ENCODE results near the gene TMEM255B. TPM values are rescaled to one million over a fixed set of nuclear protein-coding genes. Genes with fewer than 3 reads are reported as not detected.

The TMEM255B gene
- total RNA-seq, 2 experiments from 2014 or later = 0.63 to 0.91 TPM

- POLR2A ChIA-PET = no interaction called here
- no peak for DNase-seq
- Mint-ChIP-seq H3K27me3 (no peaks in the 10 kb centered on the region), H3K4me1 (peaks cover 13% of the 10 kb centered on the region), H3K36me3 (ENCODE audit: low read depth) (no peaks in the 10 kb centered on the region), H3K27ac (no peak overlapping the region), H3K9me3 (peaks cover 4% of the 10 kb centered on the region), H3K4me3 (no peak overlapping the region)
- CTCF ChIA-PET = no interaction called here
Observed at GRCh38 chr13:113836768-113837559, 77.9 kb downstream of the TMEM255B start.

- H3K4me1 Mint-ChIP-seq = peaks cover 15% of the 10 kb centered on the region
- POLR2A ChIA-PET = no interaction called here
- H3K4me3 Mint-ChIP-seq = no peak overlapping the region
- no peak overlapping the region for H3K27ac Mint-ChIP-seq
- no peak for DNase-seq
- H3K9me3 Mint-ChIP-seq = peaks cover 9% of the 10 kb centered on the region
- H3K27me3 Mint-ChIP-seq = no peaks in the 10 kb centered on the region
- CTCF ChIA-PET = no interaction called here
- H3K36me3 Mint-ChIP-seq (ENCODE audit: low read depth) = no peaks in the 10 kb centered on the region
Observed at GRCh38 chr13:113837560-113838355, 78.7 kb downstream of the TMEM255B start.

GRCh38 chr13:113838711-113839201 is 79.7 kb downstream of the TMEM255B start:
- H3K36me3 Mint-ChIP-seq (ENCODE audit: low read depth) = no peaks in the 10 kb centered on the region
- no peak overlapping the region for H3K27ac Mint-ChIP-seq
- H3K4me1 Mint-ChIP-seq = peaks cover 15% of the 10 kb centered on the region
- peaks cover 9% of the 10 kb centered on the region for H3K9me3 Mint-ChIP-seq
- no peak overlapping the region for H3K4me3 Mint-ChIP-seq
- ChIA-PET CTCF (no interaction called here), POLR2A (no interaction called here)
- no peaks in the 10 kb centered on the region for H3K27me3 Mint-ChIP-seq
- DNase-seq = no peak

GRCh38 chr13:113839536-113840204 is 80.6 kb downstream of the TMEM255B start:
- ChIA-PET CTCF (no interaction called here), POLR2A (no interaction called here)
- no peak overlapping the region for H3K27ac Mint-ChIP-seq
- peaks cover 9% of the 10 kb centered on the region for H3K9me3 Mint-ChIP-seq
- no peak for DNase-seq
- no peak overlapping the region for H3K4me3 Mint-ChIP-seq
- peaks cover 20% of the 10 kb centered on the region for H3K4me1 Mint-ChIP-seq
- H3K36me3 Mint-ChIP-seq (ENCODE audit: low read depth) = peaks cover 3% of the 10 kb centered on the region
- peaks cover 2% of the 10 kb centered on the region for H3K27me3 Mint-ChIP-seq

GRCh38 chr13:113840541-113841352 is 81.7 kb downstream of the TMEM255B start:
- H3K27me3 Mint-ChIP-seq = peaks cover 2% of the 10 kb centered on the region
- H3K27ac Mint-ChIP-seq = peak overlapping the region; percentile 65
- ChIA-PET POLR2A (no interaction called here), CTCF (no interaction called here)
- H3K9me3 Mint-ChIP-seq = peaks cover 9% of the 10 kb centered on the region
- peaks cover 27% of the 10 kb centered on the region for H3K4me1 Mint-ChIP-seq
- H3K36me3 Mint-ChIP-seq (ENCODE audit: low read depth) = peaks cover 3% of the 10 kb centered on the region
- DNase-seq = no peak
- H3K4me3 Mint-ChIP-seq = no peak overlapping the region

GRCh38 chr13:113841353-113841650 is 82.3 kb downstream of the TMEM255B start:
- Mint-ChIP-seq H3K9me3 (peaks cover 9% of the 10 kb centered on the region), H3K4me1 (peaks cover 32% of the 10 kb centered on the region), H3K4me3 (no peak overlapping the region), H3K27me3 (peaks cover 2% of the 10 kb centered on the region), H3K36me3 (ENCODE audit: low read depth) (peaks cover 3% of the 10 kb centered on the region), H3K27ac (peak overlapping the region; percentile 65)
- CTCF ChIA-PET = no interaction called here
- DNase-seq = no peak
- POLR2A ChIA-PET = no interaction called here

- peaks cover 3% of the 10 kb centered on the region for H3K36me3 Mint-ChIP-seq (ENCODE audit: low read depth)
- peaks cover 4% of the 10 kb centered on the region for H3K27me3 Mint-ChIP-seq
- H3K9me3 Mint-ChIP-seq = peaks cover 9% of the 10 kb centered on the region
- DNase-seq = no peak
- CTCF ChIA-PET = no interaction called here
- peaks cover 37% of the 10 kb centered on the region for H3K4me1 Mint-ChIP-seq
- POLR2A ChIA-PET = no interaction called here
- no peak overlapping the region for H3K27ac Mint-ChIP-seq
- H3K4me3 Mint-ChIP-seq = no peak overlapping the region
Observed at GRCh38 chr13:113842336-113843062, 83.5 kb downstream of the TMEM255B start.

- peaks cover 3% of the 10 kb centered on the region for H3K36me3 Mint-ChIP-seq (ENCODE audit: low read depth)
- DNase-seq = no peak
- H3K4me3 Mint-ChIP-seq = no peak overlapping the region
- CTCF ChIA-PET = no interaction called here
- H3K4me1 Mint-ChIP-seq = peaks cover 37% of the 10 kb centered on the region
- POLR2A ChIA-PET = no interaction called here
- peaks cover 4% of the 10 kb centered on the region for H3K27me3 Mint-ChIP-seq
- peaks cover 9% of the 10 kb centered on the region for H3K9me3 Mint-ChIP-seq
- H3K27ac Mint-ChIP-seq = no peak overlapping the region
Observed at GRCh38 chr13:113843063-113843654, 84.1 kb downstream of the TMEM255B start.

- ChIA-PET CTCF (no interaction called here), POLR2A (no interaction called here)
- H3K27me3 Mint-ChIP-seq = peaks cover 4% of the 10 kb centered on the region
- H3K9me3 Mint-ChIP-seq = peaks cover 9% of the 10 kb centered on the region
- no peak for DNase-seq
- peaks cover 37% of the 10 kb centered on the region for H3K4me1 Mint-ChIP-seq
- H3K4me3 Mint-ChIP-seq = no peak overlapping the region
- no peak overlapping the region for H3K27ac Mint-ChIP-seq
- H3K36me3 Mint-ChIP-seq (ENCODE audit: low read depth) = peaks cover 3% of the 10 kb centered on the region
Observed at GRCh38 chr13:113843864-113844556, 85.0 kb downstream of the TMEM255B start.

GRCh38 chr13:113845055-113845454 is 86.0 kb downstream of the TMEM255B start:
- ChIA-PET POLR2A (no interaction called here), CTCF (interaction anchor here (0.6 kb wide), 1 partner anchor 27 kb away, joined by 5 read pairs; no protein-coding TSS in a partner anchor)
- no peak for DNase-seq
- Mint-ChIP-seq H3K9me3 (peaks cover 9% of the 10 kb centered on the region), H3K36me3 (ENCODE audit: low read depth) (peaks cover 3% of the 10 kb centered on the region), H3K4me3 (no peak overlapping the region), H3K27me3 (peaks cover 4% of the 10 kb centered on the region), H3K4me1 (peaks cover 37% of the 10 kb centered on the region), H3K27ac (no peak overlapping the region)

- H3K27ac Mint-ChIP-seq = peak overlapping the region; percentile 58
- CTCF ChIA-PET = interaction anchor here (0.6 kb wide), 1 partner anchor 26 kb away, joined by 5 read pairs; no protein-coding TSS in a partner anchor
- POLR2A ChIA-PET = interaction anchor here (0.9 to 1.3 kb wide), 3 partner anchors 10 to 670 kb away, joined by 3 read pairs; no protein-coding TSS in a partner anchor
- H3K36me3 Mint-ChIP-seq (ENCODE audit: low read depth) = peaks cover 3% of the 10 kb centered on the region
- peaks cover 9% of the 10 kb centered on the region for H3K9me3 Mint-ChIP-seq
- H3K27me3 Mint-ChIP-seq = peaks cover 4% of the 10 kb centered on the region
- peak overlapping the region; percentile 33 for H3K4me3 Mint-ChIP-seq
- peaks cover 37% of the 10 kb centered on the region for H3K4me1 Mint-ChIP-seq
- DNase-seq = no peak
Observed at GRCh38 chr13:113845723-113846635, 87.0 kb downstream of the TMEM255B start.
